Bronchial epithelial cell (primary cell): ENCODE measurements around the gene ACLY. TPM values are rescaled to one million over a fixed set of nuclear protein-coding genes. Genes with fewer than 3 reads are reported as not detected.

Source experiments
- DNase-seq: peaks from one replicate; pipeline ENCODE4 v3.0.0-alpha.2; 2010; ENCODE audit warnings: low read depth
- FAIRE-seq: peaks from 2 replicates; lab custom pipeline; 2011; peaks lifted over from hg19 to GRCh38; lab: Jason Lieb, UNC
- H3K27me3 ChIP-seq: 2 replicates; pipeline ENCODE4 v1.5.1; 2011; ENCODE audit warnings: low read length; ENCODE audit not compliant: control insufficient read depth, insufficient read depth
- H3K36me3 ChIP-seq: 2 replicates; pipeline ENCODE4 v1.5.1; 2011; ENCODE audit warnings: low read length; ENCODE audit not compliant: control insufficient read depth, insufficient read depth
- H3K4me3 ChIP-seq: 2 replicates; pipeline ENCODE4 v1.5.1; 2011; ENCODE audit warnings: mild to moderate bottlenecking, low read depth, low read length, control low read depth
- CTCF ChIP-seq: IDR thresholded peaks from 2 replicates; pipeline ENCODE4 v1.5.1; 2011; ENCODE audit warnings: mild to moderate bottlenecking, moderate library complexity, low read length, control low read depth, inconsistent platforms; ENCODE audit not compliant: insufficient read depth, severe bottlenecking
- total RNA-seq: library from RNA; depleted of rRNA; stranded (reverse); fragments of >200 nt; gene quantifications from 2 replicates; pipeline ENCODE4 v1.2.1, GENCODE V29; 2014

Gene ACLY
- total RNA-seq, 1 donor from 2014 or later, result 121 TPM

- no peak for FAIRE-seq
- DNase-seq, result peak; percentile 63
- Histone ChIP-seq H3K27me3 (no peaks in the 10 kb centered on the region), H3K36me3 (peaks cover 57% of the 10 kb centered on the region), H3K4me3 (no peak overlapping the region)
- no peak for TF ChIP-seq CTCF
Measured at GRCh38 chr17:41910701-41911391, 7.9 kb downstream of the ACLY start.

- Histone ChIP-seq H3K36me3 (peaks cover 68% of the 10 kb centered on the region), H3K27me3 (no peaks in the 10 kb centered on the region), H3K4me3 (no peak overlapping the region)
- no peak for TF ChIP-seq CTCF
- FAIRE-seq (no peak), DNase-seq (no peak)
Measured at GRCh38 chr17:41909088-41909487, 9.7 kb downstream of the ACLY start.

- Histone ChIP-seq H3K4me3 (no peak overlapping the region), H3K36me3 (peaks cover 63% of the 10 kb centered on the region), H3K27me3 (no peaks in the 10 kb centered on the region)
- DNase-seq, result no peak
- no peak for TF ChIP-seq CTCF
- FAIRE-seq, result no peak
Measured at GRCh38 chr17:41907633-41908539, 10.9 kb downstream of the ACLY start.

DNA sequence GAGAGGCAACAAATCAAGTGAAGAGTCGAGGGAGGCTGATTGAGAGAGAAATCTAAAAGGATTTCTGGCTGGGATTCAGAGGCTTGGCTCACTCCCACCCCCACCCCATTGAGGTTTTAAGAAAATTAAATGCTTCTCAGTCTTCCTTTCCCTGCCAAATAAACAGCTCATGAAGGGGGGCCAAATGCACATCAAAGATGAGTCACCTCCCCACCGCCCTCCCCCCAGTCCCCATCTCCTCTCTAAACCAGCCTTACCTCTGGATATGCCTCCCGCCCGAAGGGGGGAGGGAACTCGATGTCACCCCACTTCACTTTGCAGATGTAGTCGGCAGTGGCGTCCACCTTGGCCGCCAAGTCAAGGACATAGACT lies 11.6 kb downstream of the ACLY start:
- H3K27me3 ChIP-seq, result no peaks in the 10 kb centered on the region
- FAIRE-seq (no peak), DNase-seq (no peak)
- peaks cover 61% of the 10 kb centered on the region for H3K36me3 ChIP-seq
- H3K4me3 ChIP-seq, result no peak overlapping the region
- no peak for TF ChIP-seq CTCF

GRCh38 chr17:41906465-41907184 lies 12.1 kb downstream of the ACLY start:
- FAIRE-seq (no peak), DNase-seq (no peak)
- H3K27me3 ChIP-seq, result no peaks in the 10 kb centered on the region
- H3K4me3 ChIP-seq, result no peak overlapping the region
- no peak for TF ChIP-seq CTCF
- peaks cover 58% of the 10 kb centered on the region for H3K36me3 ChIP-seq
